Measurements from ENCODE around the gene GABRR3.

Gene GABRR3

GRCh38 chr3:97954228-97954827 lies 80.8 kb downstream of the GABRR3 start:
- no peak for DNase-seq

GRCh38 chr3:97952872-97953271 lies 82.2 kb downstream of the GABRR3 start:
- DNase-seq, result no peak

- DNase-seq, result no peak
These were observed 82.8 kb downstream of the GABRR3 start for GRCh38 chr3:97952280-97952679.

GRCh38 chr3:97950360-97950759 lies 84.8 kb downstream of the GABRR3 start:
- DNase-seq, result no peak

DNA sequence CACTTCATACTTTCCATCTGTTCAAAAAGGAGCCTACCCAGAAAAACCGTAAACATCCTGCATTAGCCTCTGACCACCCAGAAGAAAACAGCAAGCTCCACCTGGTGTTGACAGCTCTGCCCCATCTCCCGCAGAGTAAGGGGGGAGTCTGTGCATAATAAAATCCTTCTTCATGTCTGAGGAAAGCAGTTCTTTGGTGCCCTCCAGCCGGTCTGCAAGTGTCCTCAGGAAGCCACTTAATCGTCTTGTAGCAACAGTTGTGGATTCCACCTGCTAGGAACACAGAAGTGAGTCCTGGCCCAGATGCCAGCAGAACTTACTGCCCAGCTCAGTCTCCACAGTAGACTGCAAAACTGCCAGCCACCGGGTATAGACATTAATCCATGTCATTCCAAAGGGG lies 85.4 kb downstream of the GABRR3 start:
- DNase-seq, result no peak

GRCh38 chr3:97949110-97949485 lies 86.0 kb downstream of the GABRR3 start:
- DNase-seq, result no peak

- DNase-seq, result no peak
These were observed 86.6 kb downstream of the GABRR3 start for GRCh38 chr3:97948351-97949109.

DNA sequence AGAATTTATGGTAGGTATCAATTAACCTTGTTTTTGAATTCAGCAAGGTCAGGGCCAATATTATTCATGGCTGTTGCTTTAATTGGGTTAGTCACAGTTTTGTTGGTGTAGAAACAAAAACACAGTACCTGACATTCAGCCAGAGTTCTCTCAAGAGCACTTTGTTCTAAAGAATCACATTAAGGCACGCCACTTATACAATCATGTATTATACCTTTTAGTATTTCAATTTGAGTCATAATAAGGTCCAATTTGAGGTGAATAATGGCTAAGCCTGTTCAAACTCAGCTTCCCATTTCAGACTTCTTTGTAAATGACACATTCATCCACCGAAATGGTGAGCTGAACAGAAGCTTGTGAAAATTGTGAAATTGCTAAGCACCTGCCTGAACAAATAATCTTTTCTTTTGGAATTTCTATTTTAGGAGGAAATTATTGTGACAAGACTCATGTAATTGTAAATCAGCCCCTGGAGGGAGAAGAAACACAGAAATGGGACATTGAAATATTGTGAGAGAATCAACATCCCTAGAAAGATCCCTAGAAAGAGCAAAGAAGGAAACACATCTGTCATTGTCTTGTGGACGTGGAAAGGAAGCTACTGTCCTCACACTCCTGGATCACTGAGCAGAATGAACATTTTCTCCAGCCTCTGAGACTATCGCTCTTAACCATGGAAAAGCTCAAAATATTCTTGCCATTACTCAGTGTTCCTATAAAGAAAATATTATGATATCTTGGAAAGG lies 92.1 kb downstream of the GABRR3 start:
- DNase-seq, result peak; percentile 95

GRCh38 chr3:97940034-97940433 lies 95.1 kb downstream of the GABRR3 start:
- peak; percentile 21 for DNase-seq

- no peak for DNase-seq
These were observed 95.7 kb downstream of the GABRR3 start for GRCh38 chr3:97939401-97939800.

GRCh38 chr3:97938444-97938843 lies 96.7 kb downstream of the GABRR3 start:
- no peak for DNase-seq

DNA sequence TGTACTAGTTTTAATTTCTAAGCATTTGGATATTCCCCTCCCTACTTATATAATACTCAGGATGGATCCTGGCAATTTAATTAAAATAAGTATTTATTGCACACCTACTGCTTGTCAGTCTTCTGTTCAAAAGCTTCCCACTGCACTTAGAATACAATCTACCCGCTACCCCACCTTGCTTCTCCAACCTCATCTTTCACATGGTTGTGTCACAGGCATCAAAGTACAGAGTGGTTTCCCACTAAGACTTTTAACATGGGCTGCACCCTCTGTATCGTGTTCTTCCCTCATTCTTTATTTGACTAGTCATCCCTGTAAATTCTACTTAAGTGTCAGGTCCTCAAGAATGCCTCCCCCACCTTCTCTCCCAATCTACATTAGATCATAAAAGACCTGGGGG lies 97.9 kb downstream of the GABRR3 start:
- no peak for DNase-seq

DNA sequence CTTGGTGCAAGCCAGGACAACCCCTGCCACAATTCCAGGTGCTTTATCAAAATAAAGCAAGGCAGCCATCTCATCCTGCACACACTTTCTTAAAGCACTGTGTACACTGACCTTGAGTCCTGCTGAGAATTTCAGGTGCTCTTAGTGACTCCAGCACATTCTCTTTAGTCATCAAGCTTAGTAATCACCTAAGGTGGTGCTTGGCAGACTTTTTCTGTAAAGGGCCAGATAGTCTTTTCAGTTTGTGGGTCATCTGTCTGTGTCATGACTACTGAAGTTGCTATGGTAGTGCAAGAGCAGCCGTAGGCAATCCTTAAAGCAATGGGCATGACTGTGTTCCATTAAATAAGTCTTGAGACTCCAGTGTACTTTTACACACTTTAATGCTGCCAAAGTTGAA lies 99.3 kb downstream of the GABRR3 start:
- DNase-seq, result no peak
